HCT116 (cell line): Measurements from ENCODE around the gene RASSF6. TPM values are rescaled to one million over a fixed set of nuclear protein-coding genes. Genes with fewer than 3 reads are reported as not detected.

Source experiments
- ATAC-seq: fragments of 200-7000 bp; cut with Tn5 transposase; 2 replicates; pipeline ENCODE4 v1.9.1; 2020; ENCODE audit warnings: mild to moderate bottlenecking, moderate library complexity
- BruUV-seq: library from RNA; stranded (reverse); fragments of 400-500 nt; replicated peaks from 2 replicates; lab custom pipeline; 2021; lab: Mats Ljungman, UMichigan
- CTCF ChIA-PET: fragments of 300-600 bp; sonication (Branson Sonifier 250); formaldehyde crosslinking; loops from one replicate; lab custom pipeline; 2021; ENCODE audit warnings: antibody characterized with exemption; lab: Charles Lee
- POLR2A ChIA-PET: fragments of 300-600, 350-600 bp; sonication (Branson Sonifier 250); formaldehyde crosslinking; loops from one replicate; lab custom pipeline; 2021; ENCODE audit warnings: antibody characterized with exemption; lab: Charles Lee
- RAD21 ChIA-PET, 2 experiments: fragments of 300-600 bp; sonication (Branson Sonifier 250); formaldehyde crosslinking; loops; one replicate each; lab custom pipeline; 2023; ENCODE audit warnings: low total read pairs in 2 of 2; ENCODE audit not compliant: uncharacterized antibody in 2 of 2, unreplicated experiment in 2 of 2, low non-redundant PET in 1 of 2; lab: Charles Lee
- DNase-seq: peaks from one replicate; pipeline ENCODE4 v3.0.0-alpha.2; 2010; ENCODE audit warnings: low read depth, low spot score
- H2AFZ ChIP-seq: fragments of 200-600 bp; shearing (Covaris generic), sonication (generic); 2 replicates; pipeline ENCODE4 v1.6.1; 2017; ENCODE audit warnings: low read depth, mixed run types, mixed read lengths, antibody characterized with exemption, low read length; ENCODE audit not compliant: poor library complexity, severe bottlenecking
- H3K27ac ChIP-seq: 2 replicates; pipeline ENCODE4 v1.5.1; 2012; ENCODE audit warnings: low read depth, low read length
- H3K27me3 ChIP-seq: fragments of 200-600 bp; sonication (generic); 2 replicates; pipeline ENCODE4 v1.6.1; 2016; ENCODE audit warnings: mixed run types, low read length, mixed read lengths; ENCODE audit not compliant: insufficient read depth
- H3K36me3 ChIP-seq, 2 experiments: fragments of 200-500 bp in 1 of 2; fragments of 200-600 bp in 1 of 2; sonication (Bioruptor generic) in 1 of 2; sonication (generic) in 1 of 2; 2 replicates each; pipeline versions ENCODE4 v1.5.1 to v1.6.1; 2014 to 2016; ENCODE audit warnings: low read length in 2 of 2, inconsistent platforms in 1 of 2, mixed read lengths in 1 of 2, mixed run types in 1 of 2; ENCODE audit not compliant: insufficient read depth in 2 of 2, control insufficient read depth in 1 of 2
- H3K4me1 ChIP-seq, 2 experiments: fragments of 200-600 bp in 1 of 2; sonication (generic) in 1 of 2; 2 replicates each; pipeline versions ENCODE4 v1.5.1 to v1.6.1; 2012 to 2017; ENCODE audit warnings: low read length in 2 of 2, inconsistent platforms in 1 of 2, mild to moderate bottlenecking in 1 of 2, mixed read lengths in 1 of 2, mixed run types in 1 of 2, moderate library complexity in 1 of 2; ENCODE audit not compliant: insufficient read depth in 2 of 2, control insufficient read depth in 1 of 2
- H3K4me2 ChIP-seq: fragments of 200-600 bp; sonication (generic); 2 replicates; pipeline ENCODE4 v1.6.1; 2017; ENCODE audit warnings: mixed run types, low read length, mixed read lengths
- H3K4me3 ChIP-seq, 2 experiments: fragments of 200-600 bp in 1 of 2; sonication (generic) in 1 of 2; replicated peaks in 1 of 2; 2 replicates each; pipeline ENCODE4 v1.5.1; 2011 to 2016; ENCODE audit warnings: low read length in 2 of 2, control low read depth in 1 of 2, low read depth in 1 of 2, mild to moderate bottlenecking in 1 of 2, mixed read lengths in 1 of 2, mixed run types in 1 of 2
- H3K79me2 ChIP-seq: fragments of 200-600 bp; sonication (generic); 2 replicates; pipeline ENCODE4 v1.6.1; 2017; ENCODE audit warnings: mild to moderate bottlenecking, mixed run types, low read length, moderate library complexity, mixed read lengths; ENCODE audit not compliant: insufficient read depth
- H3K9ac ChIP-seq: fragments of 200-600 bp; sonication (generic); 2 replicates; pipeline ENCODE4 v1.6.1; 2016; ENCODE audit warnings: low read length, mixed read lengths
- H3K9me2 ChIP-seq: fragments of 200-600 bp; sonication (generic), shearing (Covaris generic); 2 replicates; pipeline ENCODE4 v1.6.1; 2017; ENCODE audit warnings: mixed run types, mild to moderate bottlenecking, moderate library complexity; ENCODE audit not compliant: insufficient read depth
- H3K9me3 ChIP-seq, 2 experiments: fragments of 200-500 bp in 1 of 2; fragments of 200-600 bp in 1 of 2; sonication (Bioruptor generic) in 1 of 2; sonication (generic) in 1 of 2; 2 replicates each; pipeline ENCODE4 v1.6.1; 2014 to 2017; ENCODE audit warnings: low read length in 2 of 2, mixed read lengths in 2 of 2, inconsistent platforms in 1 of 2, low read depth in 1 of 2, mild to moderate bottlenecking in 1 of 2, mixed run types in 1 of 2, moderate library complexity in 1 of 2; ENCODE audit not compliant: control insufficient read depth in 1 of 2, insufficient read depth in 1 of 2
- H4K20me1 ChIP-seq: fragments of 200-600 bp; sonication (generic), shearing (Covaris generic); 2 replicates; pipeline ENCODE4 v1.6.1; 2017; ENCODE audit warnings: mixed run types, mild to moderate bottlenecking, moderate library complexity; ENCODE audit not compliant: insufficient read depth
- CBX3 ChIP-seq: IDR thresholded peaks from 2 replicates; pipeline ENCODE4 v1.6.1; 2012; ENCODE audit warnings: low read depth
- EGR1 ChIP-seq: IDR thresholded peaks from 2 replicates; pipeline ENCODE4 v1.6.1; 2012; ENCODE audit warnings: low read depth
- EZH2phosphoT487 ChIP-seq: fragments of 200-600 bp; IDR thresholded peaks from 2 replicates; pipeline ENCODE4 v1.6.1; 2018; ENCODE audit warnings: antibody characterized with exemption, borderline replicate concordance
- JUND ChIP-seq: IDR thresholded peaks from 2 replicates; pipeline ENCODE4 v1.6.1; 2012
- REST ChIP-seq: IDR thresholded peaks from 2 replicates; pipeline ENCODE4 v1.6.1; 2012; ENCODE audit warnings: low read depth
- SIN3A ChIP-seq: IDR thresholded peaks from 2 replicates; pipeline ENCODE4 v1.6.1; 2012; ENCODE audit warnings: low read depth
- SP1 ChIP-seq: IDR thresholded peaks from 2 replicates; pipeline ENCODE4 v1.6.1; 2012; ENCODE audit warnings: low read depth
- SRF ChIP-seq: IDR thresholded peaks from 2 replicates; pipeline ENCODE4 v1.6.1; 2012; ENCODE audit warnings: low read depth
- TCF7L2 ChIP-seq: IDR thresholded peaks from 2 replicates; pipeline ENCODE4 v1.7.0; 2011; ENCODE audit warnings: borderline replicate concordance, inconsistent platforms; ENCODE audit not compliant: insufficient read depth, insufficient read length; ENCODE audit errors: extremely low read depth
- YY1 ChIP-seq: IDR thresholded peaks from 2 replicates; pipeline ENCODE4 v1.6.1; 2011; ENCODE audit warnings: low read length, low read depth, moderate library complexity, mild to moderate bottlenecking; ENCODE audit not compliant: insufficient replicate concordance; ENCODE audit errors: extremely low read depth
- ZBTB33 ChIP-seq: IDR thresholded peaks from 2 replicates; pipeline ENCODE4 v1.6.1; 2011; ENCODE audit warnings: mild to moderate bottlenecking, low read length, moderate library complexity; ENCODE audit not compliant: insufficient replicate concordance; ENCODE audit errors: extremely low read depth
- ZNF274 ChIP-seq: fragments of 200-500 bp; sonication (Bioruptor generic); IDR thresholded peaks from 2 replicates; pipeline ENCODE4 v1.6.1; 2014; ENCODE audit warnings: mild to moderate bottlenecking, low read depth, low read length, inconsistent platforms
- intact Hi-C: fragments of 100-400 bp; cut with micrococcal nuclease; formaldehyde crosslinking; loops from 2 replicates; pipeline ENCODE4 v1.10.0; 2022
- total RNA-seq: library from RNA; stranded (reverse); gene quantifications from one replicate; pipeline ENCODE4 v1.2.1, GENCODE V29; 2021; ENCODE audit not compliant: unreplicated experiment
- TF ChIP-seq, protein P1 (sequence below), 3 experiments: fragments of 200-600 bp in 1 of 3; sonication (generic) in 1 of 3; IDR thresholded peaks in 2 of 3; conservative IDR thresholded peaks in 1 of 3; 2 replicates each; pipeline ENCODE4 v1.5.1; 2012 to 2017; ENCODE audit warnings: low read depth in 2 of 3, low read length in 2 of 3, antibody characterized with exemption in 1 of 3, borderline replicate concordance in 1 of 3, control low read depth in 1 of 3, mild to moderate bottlenecking in 1 of 3, mixed read lengths in 1 of 3, mixed run types in 1 of 3, moderate library complexity in 1 of 3; ENCODE audit not compliant: insufficient read depth in 1 of 3

The RASSF6 gene
- total RNA-seq, 1 experiment from 2014 or later = 1.1 TPM

DNA sequence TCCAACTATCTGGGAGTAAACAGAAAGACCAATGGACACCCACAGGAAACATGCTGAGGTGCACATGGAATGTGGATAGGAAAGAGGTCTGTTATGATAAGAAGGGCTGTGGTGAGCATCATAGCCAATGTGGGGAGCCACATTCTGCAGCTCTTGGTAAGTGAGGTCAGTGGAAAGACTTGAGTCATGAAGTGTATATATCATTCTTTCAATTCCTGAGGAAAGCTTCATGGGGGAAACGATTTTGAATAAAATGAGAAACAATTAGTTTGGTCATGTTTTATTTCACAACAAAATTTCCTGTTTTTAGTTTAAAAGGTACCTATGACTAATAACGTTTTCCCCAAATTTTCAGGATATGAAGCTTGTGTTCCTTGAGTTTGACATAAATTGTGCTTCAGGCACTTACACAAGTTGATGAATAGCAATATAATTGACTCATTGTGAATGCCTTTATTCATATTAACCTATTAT lies 41.4 kb upstream of the RASSF6 start:
- Histone ChIP-seq H3K4me1 (no peaks in the 10 kb centered on the region), H3K79me2 (no peaks in the 10 kb centered on the region), H3K27ac (no peak overlapping the region), H3K9ac (no peak overlapping the region), H3K4me3 (no peak overlapping the region), H3K36me3 (no peaks in the 10 kb centered on the region), H3K27me3 (no peaks in the 10 kb centered on the region), H3K4me2 (no peak overlapping the region), H4K20me1 (no peaks in the 10 kb centered on the region), H3K9me2 (no peaks in the 10 kb centered on the region), H2AFZ (no peak overlapping the region), H3K9me3 (no peaks in the 10 kb centered on the region)
- TF ChIP-seq EGR1 (no peak), TCF7L2 (no peak), SRF (no peak), YY1 (no peak), CBX3 (no peak), EZH2phosphoT487 (no peak), JUND (no peak), SP1 (no peak), REST (no peak), SIN3A (no peak), ZBTB33 (no peak), ZNF274 (no peak)
- TF ChIP-seq, protein P1, sequence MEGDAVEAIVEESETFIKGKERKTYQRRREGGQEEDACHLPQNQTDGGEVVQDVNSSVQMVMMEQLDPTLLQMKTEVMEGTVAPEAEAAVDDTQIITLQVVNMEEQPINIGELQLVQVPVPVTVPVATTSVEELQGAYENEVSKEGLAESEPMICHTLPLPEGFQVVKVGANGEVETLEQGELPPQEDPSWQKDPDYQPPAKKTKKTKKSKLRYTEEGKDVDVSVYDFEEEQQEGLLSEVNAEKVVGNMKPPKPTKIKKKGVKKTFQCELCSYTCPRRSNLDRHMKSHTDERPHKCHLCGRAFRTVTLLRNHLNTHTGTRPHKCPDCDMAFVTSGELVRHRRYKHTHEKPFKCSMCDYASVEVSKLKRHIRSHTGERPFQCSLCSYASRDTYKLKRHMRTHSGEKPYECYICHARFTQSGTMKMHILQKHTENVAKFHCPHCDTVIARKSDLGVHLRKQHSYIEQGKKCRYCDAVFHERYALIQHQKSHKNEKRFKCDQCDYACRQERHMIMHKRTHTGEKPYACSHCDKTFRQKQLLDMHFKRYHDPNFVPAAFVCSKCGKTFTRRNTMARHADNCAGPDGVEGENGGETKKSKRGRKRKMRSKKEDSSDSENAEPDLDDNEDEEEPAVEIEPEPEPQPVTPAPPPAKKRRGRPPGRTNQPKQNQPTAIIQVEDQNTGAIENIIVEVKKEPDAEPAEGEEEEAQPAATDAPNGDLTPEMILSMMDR (IDR thresholded peaks at IDR 0.05 in 2 of 3, conservative IDR thresholded peaks at IDR 0.05 in 1 of 3; ENCODE audit: borderline replicate concordance in 1 of 3, insufficient read depth in 1 of 3, low read depth in 2 of 3, low read length in 2 of 3) = no peak
- DNase-seq (no peak), ATAC-seq (no peak)
- intact Hi-C loops = loop anchor here (1.0 to 5.0 kb wide), 4 partner anchors 203 to 651 kb away; no protein-coding TSS in a partner anchor
- RAD21 ChIA-PET = no interaction called here
- POLR2A ChIA-PET = no interaction called here
- no TSS peak for BruUV-seq
- CTCF ChIA-PET = interaction anchor here (0.6 to 3.6 kb wide), 4 partner anchors 8 to 473 kb away, joined by 3 to 12 read pairs (median 6); no protein-coding TSS in a partner anchor
